HepG2 (cell line): ENCODE data around the gene CPVL. TPM values are rescaled to one million over a fixed set of nuclear protein-coding genes. Genes with fewer than 3 reads are reported as not detected.
A peak's percentile ranks its signal among the peaks of the same experiment; 100 is the strongest.

Source experiments
- ATF1 ChIP-seq: IDR thresholded peaks from 2 replicates; pipeline ENCODE4 v1.6.1; 2016; ENCODE audit warnings: mild to moderate bottlenecking, control low read depth
- ATF3 ChIP-seq: sonication (generic); formaldehyde crosslinking; IDR thresholded peaks from 2 replicates; pipeline ENCODE4 v1.4.0; 2020; ENCODE audit warnings: missing genetic modification reagents
- CEBPB ChIP-seq: IDR thresholded peaks from 2 replicates; pipeline ENCODE4 v1.6.1; 2011; ENCODE audit warnings: low read depth, low read length, improper control_type of control experiment, borderline replicate concordance
- CHD2 ChIP-seq: IDR thresholded peaks from 2 replicates; pipeline ENCODE4 v1.6.1; 2011; ENCODE audit warnings: low read depth, low read length, improper control_type of control experiment
- CREM ChIP-seq, 2 experiments: sonication (generic) in 1 of 2; formaldehyde crosslinking in 1 of 2; IDR thresholded peaks; 2 replicates each; pipeline versions ENCODE4 v1.4.0 to v1.6.1; 2016 to 2020; ENCODE audit warnings: antibody characterized with exemption in 1 of 2, mild to moderate bottlenecking in 1 of 2, missing genetic modification reagents in 1 of 2
- DPF2 ChIP-seq: sonication (generic); formaldehyde crosslinking; IDR thresholded peaks from 2 replicates; pipeline ENCODE4 v1.4.0; 2020; ENCODE audit warnings: mild to moderate bottlenecking, low read depth, missing genetic modification reagents, borderline replicate concordance
- EED ChIP-seq: sonication (generic); formaldehyde crosslinking; IDR thresholded peaks from 2 replicates; pipeline ENCODE4 v1.5.0; 2020; ENCODE audit warnings: mild to moderate bottlenecking, missing genetic modification reagents
- ETS1 ChIP-seq: sonication (generic); formaldehyde crosslinking; IDR thresholded peaks from 2 replicates; pipeline ENCODE4 v1.4.0; 2020; ENCODE audit warnings: missing genetic modification reagents
- FOXO1 ChIP-seq: sonication (generic); formaldehyde crosslinking; IDR thresholded peaks from 2 replicates; pipeline ENCODE4 v1.4.0; 2020; ENCODE audit warnings: missing genetic modification reagents
- HIVEP1 ChIP-seq: sonication (generic); formaldehyde crosslinking; IDR thresholded peaks from 2 replicates; pipeline ENCODE4 v1.4.0; 2020; ENCODE audit warnings: mild to moderate bottlenecking, missing genetic modification reagents
- MAF1 ChIP-seq: sonication (generic); formaldehyde crosslinking; IDR thresholded peaks from 2 replicates; pipeline ENCODE4 v1.5.0; 2020; ENCODE audit warnings: missing genetic modification reagents, borderline replicate concordance
- MBNL3 ChIP-seq: fragments of 250-450 bp; sonication (Bioruptor Pico); conservative IDR thresholded peaks from 2 replicates; pipeline ENCODE4 v1.8.0; 2022; ENCODE audit warnings: mild to moderate bottlenecking, inconsistent platforms
- NFKBIZ ChIP-seq: IDR thresholded peaks from 2 replicates; pipeline ENCODE4 v1.6.1; 2018; ENCODE audit warnings: missing genetic modification reagents, missing compliant biosample characterization
- NR3C1 ChIP-seq: sonication (generic); formaldehyde crosslinking; IDR thresholded peaks from 2 replicates; pipeline ENCODE4 v1.4.0; 2020; ENCODE audit warnings: missing genetic modification reagents
- PHF20 ChIP-seq: sonication (generic); formaldehyde crosslinking; IDR thresholded peaks from 2 replicates; pipeline ENCODE4 v1.5.0; 2020; ENCODE audit warnings: mild to moderate bottlenecking, missing genetic modification reagents
- RBFOX2 ChIP-seq: fragments of 200-400 bp; formaldehyde crosslinking; IDR thresholded peaks from 2 replicates; pipeline ENCODE4 v1.6.1; 2017; ENCODE audit warnings: low read depth, mild to moderate bottlenecking, low read length
- RORA ChIP-seq: sonication (generic); formaldehyde crosslinking; IDR thresholded peaks from 2 replicates; pipeline ENCODE4 v1.5.0; 2020; ENCODE audit warnings: mild to moderate bottlenecking, missing genetic modification reagents, moderate library complexity
- SAFB2 ChIP-seq: sonication (generic); formaldehyde crosslinking; IDR thresholded peaks from 2 replicates; pipeline ENCODE4 v1.5.1; 2020; ENCODE audit warnings: missing genetic modification reagents, low read depth, mild to moderate bottlenecking, borderline replicate concordance
- U2AF1 ChIP-seq: fragments of 200-400 bp; formaldehyde crosslinking; optimal IDR thresholded peaks from 2 replicates; pipeline ENCODE3; 2017; ENCODE audit warnings: mild to moderate bottlenecking, low read depth, low read length
- ZFP41 ChIP-seq: sonication (generic); formaldehyde crosslinking; IDR thresholded peaks from 2 replicates; pipeline ENCODE4 v1.4.0; 2020; ENCODE audit warnings: mild to moderate bottlenecking, missing genetic modification reagents, borderline replicate concordance
- ZIK1 ChIP-seq: sonication (generic); formaldehyde crosslinking; IDR thresholded peaks from 2 replicates; pipeline ENCODE4 v1.5.0; 2020; ENCODE audit warnings: mild to moderate bottlenecking, low read depth, missing genetic modification reagents, borderline replicate concordance
- ZNF143 ChIP-seq: sonication (generic); formaldehyde crosslinking; IDR thresholded peaks from 2 replicates; pipeline ENCODE4 v1.4.0; 2020; ENCODE audit warnings: missing genetic modification reagents
- ZNF383 ChIP-seq: sonication (generic); formaldehyde crosslinking; IDR thresholded peaks from 2 replicates; pipeline ENCODE4 v1.4.0; 2020; ENCODE audit warnings: missing genetic modification reagents, mild to moderate bottlenecking, borderline replicate concordance
- ZNF44 ChIP-seq: sonication (generic); formaldehyde crosslinking; IDR thresholded peaks from 2 replicates; pipeline ENCODE4 v1.5.1; 2020; ENCODE audit warnings: mild to moderate bottlenecking, missing genetic modification reagents
- ZNF607 ChIP-seq: sonication (generic); formaldehyde crosslinking; IDR thresholded peaks from 2 replicates; pipeline ENCODE4 v1.5.1; 2020; ENCODE audit warnings: missing genetic modification reagents, mild to moderate bottlenecking, borderline replicate concordance
- ZNF644 ChIP-seq: IDR thresholded peaks from 2 replicates; pipeline ENCODE4 v1.6.1; 2016; ENCODE audit warnings: low read depth
- ZNF850 ChIP-seq: sonication (generic); formaldehyde crosslinking; conservative IDR thresholded peaks from 2 replicates; pipeline ENCODE4 v1.9.0; 2021; ENCODE audit warnings: mild to moderate bottlenecking, missing genetic modification reagents
- polyA plus RNA-seq, 8 experiments: library from polyadenylated mRNA; depleted of rRNA in 3 of 8; stranded (reverse) in 7 of 8; unstranded in 1 of 8; fragments of >200 nt; fragmentation: Illumina TruSeq in 4 of 8; extraction: Trizol in 4 of 8; gene quantifications; 2 replicates each; pipeline versions ENCODE4 v1.2.1 to v1.2.3, GENCODE V29; 2011 to 2016; ENCODE audit warnings: low read depth in 4 of 8, missing spikeins in 1 of 8, mixed read lengths in 1 of 8; ENCODE audit not compliant: insufficient read depth in 1 of 8
- total RNA-seq, 5 experiments: library from RNA; depleted of rRNA; stranded (reverse); fragments of >200 nt; fragmentation: Illumina TruSeq; extraction: Trizol; gene quantifications; 2 replicates each; pipeline ENCODE4 v1.2.3, GENCODE V29; 2016; ENCODE audit warnings: low read depth in 1 of 5
- TF ChIP-seq, protein P1 (sequence below): IDR thresholded peaks from 2 replicates; pipeline ENCODE4 v1.6.1; 2016; ENCODE audit warnings: mild to moderate bottlenecking
- TF ChIP-seq, protein P2 (sequence below): sonication (generic); formaldehyde crosslinking; IDR thresholded peaks from 2 replicates; pipeline ENCODE4 v1.9.0; 2021; ENCODE audit warnings: missing genetic modification reagents, borderline replicate concordance

Gene CPVL
- total and polyA plus RNA-seq, 2 of the 13 experiments (the other 11 are each of a cell fraction or from before 2014, with no cell fraction given), result 59.2 to 294 TPM

DNA sequence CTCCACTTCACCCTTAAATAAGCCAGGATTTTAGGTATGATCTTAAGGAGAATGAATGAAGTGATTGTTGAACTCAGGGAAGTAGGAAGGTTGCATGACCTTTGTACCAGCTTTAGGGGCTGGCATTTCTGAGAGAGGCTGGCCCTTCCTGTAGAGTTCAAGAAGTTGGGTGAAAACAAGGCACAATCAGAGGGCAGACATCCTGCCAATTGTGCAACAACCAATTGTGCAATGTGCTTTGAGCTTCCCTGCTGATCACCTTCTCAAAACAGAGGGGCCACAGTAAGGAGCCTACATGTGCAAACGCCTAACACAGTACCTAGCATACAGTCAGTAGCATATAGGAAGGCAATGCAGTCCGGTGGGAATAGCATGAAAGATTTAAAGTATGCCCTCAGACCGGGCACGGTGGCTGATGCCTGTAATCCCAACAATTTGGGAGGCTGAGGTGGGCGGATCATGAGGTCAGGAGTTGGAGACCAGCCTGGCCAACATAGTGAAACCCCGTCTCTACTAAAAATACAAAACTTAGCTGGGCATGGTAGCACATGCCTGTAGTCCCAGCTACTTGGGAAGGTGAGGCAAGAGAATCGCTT, 5.4 kb downstream of the CPVL start (continued):
- no peak for TF ChIP-seq RBFOX2
- TF ChIP-seq ATF1 (CRISPR knock-in tag), result 0 out of 2 replicates have a peak, but pooled peaks have one; percentile 24
- peak; percentile 99 for TF ChIP-seq FOXO1
- TF ChIP-seq CEBPB, result peak; percentile 100
- peak; percentile 90 for TF ChIP-seq NFKBIZ (CRISPR knock-in tag)
- no peak for TF ChIP-seq ZFP41 (CRISPR knock-in tag)
- no peak for TF ChIP-seq SAFB2 (CRISPR knock-in tag)
- TF ChIP-seq ZNF383 (CRISPR knock-in tag), result no peak
- no peak for TF ChIP-seq ZNF44 (CRISPR knock-in tag)
- 0 out of 2 replicates have a peak, but pooled peaks have one; percentile 36 for TF ChIP-seq ATF3 (CRISPR knock-in tag)
- no peak for TF ChIP-seq ZIK1
- TF ChIP-seq ZNF143, result 0 out of 2 replicates have a peak, but pooled peaks have one; percentile 37
- no peak for TF ChIP-seq ZNF850
- peak; percentile 99 for TF ChIP-seq DPF2 (CRISPR knock-in tag)
- TF ChIP-seq ZNF607 (CRISPR knock-in tag), result no peak
- no peak for TF ChIP-seq MAF1
- peak; percentile 80 for TF ChIP-seq CREM (IDR thresholded peaks at IDR 0.05)
- no peak for TF ChIP-seq CREM (CRISPR knock-in tag; IDR thresholded peaks at IDR 0.05)
- TF ChIP-seq U2AF1, result no peak
- TF ChIP-seq, protein P1, sequence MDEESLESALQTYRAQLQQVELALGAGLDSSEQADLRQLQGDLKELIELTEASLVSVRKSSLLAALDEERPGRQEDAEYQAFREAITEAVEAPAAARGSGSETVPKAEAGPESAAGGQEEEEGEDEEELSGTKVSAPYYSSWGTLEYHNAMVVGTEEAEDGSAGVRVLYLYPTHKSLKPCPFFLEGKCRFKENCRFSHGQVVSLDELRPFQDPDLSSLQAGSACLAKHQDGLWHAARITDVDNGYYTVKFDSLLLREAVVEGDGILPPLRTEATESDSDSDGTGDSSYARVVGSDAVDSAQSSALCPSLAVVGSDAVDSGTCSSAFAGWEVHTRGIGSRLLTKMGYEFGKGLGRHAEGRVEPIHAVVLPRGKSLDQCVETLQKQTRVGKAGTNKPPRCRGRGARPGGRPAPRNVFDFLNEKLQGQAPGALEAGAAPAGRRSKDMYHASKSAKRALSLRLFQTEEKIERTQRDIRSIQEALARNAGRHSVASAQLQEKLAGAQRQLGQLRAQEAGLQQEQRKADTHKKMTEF (CRISPR knock-in tag), result peak; percentile 92
- no peak for TF ChIP-seq EED (CRISPR knock-in tag)
- TF ChIP-seq NR3C1, result no peak
- peak; percentile 96 for TF ChIP-seq ZNF644 (CRISPR knock-in tag)
- no peak for TF ChIP-seq PHF20 (CRISPR knock-in tag)
- TF ChIP-seq HIVEP1 (CRISPR knock-in tag), result no peak
- no peak for TF ChIP-seq CHD2
- no peak for TF ChIP-seq MBNL3 (CRISPR knock-in tag)
- TF ChIP-seq, protein P2, sequence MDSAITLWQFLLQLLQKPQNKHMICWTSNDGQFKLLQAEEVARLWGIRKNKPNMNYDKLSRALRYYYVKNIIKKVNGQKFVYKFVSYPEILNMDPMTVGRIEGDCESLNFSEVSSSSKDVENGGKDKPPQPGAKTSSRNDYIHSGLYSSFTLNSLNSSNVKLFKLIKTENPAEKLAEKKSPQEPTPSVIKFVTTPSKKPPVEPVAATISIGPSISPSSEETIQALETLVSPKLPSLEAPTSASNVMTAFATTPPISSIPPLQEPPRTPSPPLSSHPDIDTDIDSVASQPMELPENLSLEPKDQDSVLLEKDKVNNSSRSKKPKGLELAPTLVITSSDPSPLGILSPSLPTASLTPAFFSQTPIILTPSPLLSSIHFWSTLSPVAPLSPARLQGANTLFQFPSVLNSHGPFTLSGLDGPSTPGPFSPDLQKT (CRISPR knock-in tag), result no peak
- TF ChIP-seq ETS1 (CRISPR knock-in tag), result no peak
- no peak for TF ChIP-seq RORA (CRISPR knock-in tag)
